ENCODE results near the gene ASMTL. TPM values are rescaled to one million over a fixed set of nuclear protein-coding genes. Genes with fewer than 3 reads are reported as not detected.

ASMTL gene
- total and polyA plus RNA-seq, 2 of the 13 experiments (the other 11 are each of a cell fraction or from before 2014, with no cell fraction given), result 5.6 to 16.3 TPM

- Histone ChIP-seq H3K27me3 (ENCODE audit: control insufficient read depth in 1 of 2, insufficient read depth in 2 of 2, low read length in 2 of 2) (no peaks in the 10 kb centered on the region), H3K36me3 (replicated peaks in 1 of 2; ENCODE audit: control insufficient read depth in 1 of 2, insufficient read depth in 2 of 2, low read length in 2 of 2) (no peaks in the 10 kb centered on the region), H4K20me1 (ENCODE audit: insufficient read depth, low read length) (no peaks in the 10 kb centered on the region), H3K4me2 (ENCODE audit: low read depth, low read length) (no peak overlapping the region), H3K4me1 (ENCODE audit: insufficient read depth, low read length) (no peaks in the 10 kb centered on the region), H3K9ac (ENCODE audit: insufficient read depth, low read depth, low read length) (no peak overlapping the region), H2AFZ (ENCODE audit: low read length) (no peak overlapping the region), H3K9me3 (ENCODE audit: low read length) (no peaks in the 10 kb centered on the region), H3K79me2 (ENCODE audit: insufficient read depth, low read length) (no peaks in the 10 kb centered on the region), H3K27ac (ENCODE audit: extremely low read length, insufficient read depth, low read length) (no peak overlapping the region), H3K4me3 (replicated peaks in 1 of 3; ENCODE audit: insufficient read depth in 1 of 3, low read depth in 2 of 3, low read length in 3 of 3) (no peak overlapping the region)
- WGBS (ENCODE audit: low lambda C conversion rate), result 65% methylated on average over 5 of the region's 15 CpGs
- ChIA-PET CTCF (ENCODE audit: low intra/inter-chr PET ratio, low total read pairs) (no interaction called here), POLR2A (no interaction called here)
- in situ Hi-C loops (cut with HindIII; ENCODE audit: extremely low pct_ligation_motif_present, low pct_unique_long_range_greater_than_20kb) (no loop called here), intact Hi-C loops (cut with micrococcal nuclease; ENCODE audit: unreplicated experiment) (no loop called here)
- ATAC-seq (peak; percentile 37), FAIRE-seq (no peak), DNase-seq (ENCODE audit: low spot score) (no peak)
- no TSS peak for BruUV-seq (replicated peaks)
- no peak for TF ChIP-seq HDAC6 (IDR thresholded peaks at IDR 0.05; ENCODE audit: low read depth, low read length)
- no peak for TF ChIP-seq SIN3B (IDR thresholded peaks at IDR 0.05; ENCODE audit: low read length)
- TF ChIP-seq HMG20A (CRISPR knock-in tag; IDR thresholded peaks at IDR 0.05; ENCODE audit: borderline replicate concordance), result no peak
- TF ChIP-seq SUZ12 (IDR thresholded peaks at IDR 0.05; ENCODE audit: low read depth, low read length), result no peak
- TF ChIP-seq ZNF629 (CRISPR knock-in tag; conservative IDR thresholded peaks at IDR 0.05), result no peak
- TF ChIP-seq NR2F2 (IDR thresholded peaks at IDR 0.05; ENCODE audit: borderline replicate concordance, low read depth), result no peak
- no peak for TF ChIP-seq SMAD9 (CRISPR knock-in tag; IDR thresholded peaks at IDR 0.05)
- no peak for TF ChIP-seq ZNF275 (CRISPR knock-in tag; IDR thresholded peaks at IDR 0.05; ENCODE audit: borderline replicate concordance)
- no peak for TF ChIP-seq CHD2 (IDR thresholded peaks at IDR 0.05; ENCODE audit: low read depth, low read length)
- no peak for TF ChIP-seq ASH2L (IDR thresholded peaks at IDR 0.05; ENCODE audit: insufficient read length, low read depth, low read length)
- no peak for TF ChIP-seq ZNF143 (CRISPR knock-in tag; IDR thresholded peaks at IDR 0.05)
- TF ChIP-seq ZBTB37 (CRISPR knock-in tag; IDR thresholded peaks at IDR 0.05), result no peak
- no peak for TF ChIP-seq JARID2 (CRISPR knock-in tag; IDR thresholded peaks at IDR 0.05; ENCODE audit: insufficient replicate concordance)
These were observed 41.3 kb upstream of the ASMTL start for GRCh38 chrX:1493877-1494510.
